ENCODE measurements around the gene PPTC7.

PPTC7 gene

GRCh38 chr12:110514363-110514762, 68.8 kb downstream of the PPTC7 start:
- H3K27ac ChIP-seq (ENCODE audit: insufficient read depth, low read depth, low read length, poor library complexity, severe bottlenecking) = no peak overlapping the region
- H3K4me3 ChIP-seq (ENCODE audit: insufficient read depth, low read depth, low read length) = no peak overlapping the region
- no peaks in the 10 kb centered on the region for H3K9me3 ChIP-seq (ENCODE audit: control insufficient read depth, low read length)
- no peaks in the 10 kb centered on the region for H3K4me1 ChIP-seq (ENCODE audit: control insufficient read depth, insufficient read depth, low read length)
- no peaks in the 10 kb centered on the region for H3K36me3 ChIP-seq (ENCODE audit: control insufficient read depth, insufficient read depth, low read length)
- H3K27me3 ChIP-seq (ENCODE audit: control insufficient read depth, insufficient read depth, low read length, poor library complexity, severe bottlenecking) = no peaks in the 10 kb centered on the region
- WGBS, 2 experiments = 76 to 78% methylated on average over 1 of the region's 1 CpG

- WGBS, 2 experiments = 80 to 90% methylated on average over 4 to 6 of the region's 6 CpGs
- Histone ChIP-seq H3K4me1 (ENCODE audit: control insufficient read depth, insufficient read depth, low read length) (no peaks in the 10 kb centered on the region), H3K4me3 (ENCODE audit: insufficient read depth, low read depth, low read length) (no peak overlapping the region), H3K36me3 (ENCODE audit: control insufficient read depth, insufficient read depth, low read length) (no peaks in the 10 kb centered on the region), H3K27me3 (ENCODE audit: control insufficient read depth, insufficient read depth, low read length, poor library complexity, severe bottlenecking) (no peaks in the 10 kb centered on the region), H3K27ac (ENCODE audit: insufficient read depth, low read depth, low read length, poor library complexity, severe bottlenecking) (no peak overlapping the region), H3K9me3 (ENCODE audit: control insufficient read depth, low read length) (no peaks in the 10 kb centered on the region)
Observed at GRCh38 chr12:110513842-110514241, 69.3 kb downstream of the PPTC7 start.

DNA sequence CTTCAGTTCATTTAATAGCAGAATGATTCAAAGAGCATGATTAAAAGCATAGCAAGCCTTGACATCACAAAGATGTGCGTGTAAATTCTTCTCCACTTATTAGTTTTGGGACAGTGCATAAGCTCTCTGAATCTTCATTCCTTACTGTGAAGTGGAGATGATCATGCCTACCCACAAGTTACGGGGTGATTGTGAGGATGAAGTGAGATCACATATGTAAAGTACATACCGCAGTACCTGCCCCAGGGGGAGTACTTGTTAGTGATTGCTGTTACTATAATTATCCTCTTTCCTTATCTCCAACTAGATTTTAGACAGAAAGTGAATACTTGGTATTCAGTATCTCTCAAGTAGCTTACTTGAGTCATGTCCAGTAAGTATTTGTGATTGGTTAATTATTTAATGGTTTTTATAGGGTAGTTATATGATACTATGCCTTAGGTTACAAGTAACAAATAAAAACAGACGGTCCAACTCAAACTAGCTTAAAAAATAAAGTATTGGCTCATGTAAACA, 75.0 kb downstream of the PPTC7 start:
- Histone ChIP-seq H3K9me3 (ENCODE audit: control insufficient read depth, low read length) (no peaks in the 10 kb centered on the region), H3K27ac (ENCODE audit: insufficient read depth, low read depth, low read length, poor library complexity, severe bottlenecking) (no peak overlapping the region), H3K4me3 (ENCODE audit: insufficient read depth, low read depth, low read length) (no peak overlapping the region), H3K4me1 (ENCODE audit: control insufficient read depth, insufficient read depth, low read length) (no peaks in the 10 kb centered on the region), H3K27me3 (ENCODE audit: control insufficient read depth, insufficient read depth, low read length, poor library complexity, severe bottlenecking) (no peaks in the 10 kb centered on the region), H3K36me3 (ENCODE audit: control insufficient read depth, insufficient read depth, low read length) (no peaks in the 10 kb centered on the region)
- WGBS, 2 experiments = 94 to 96% methylated on average over 3 to 4 of the region's 4 CpGs

DNA sequence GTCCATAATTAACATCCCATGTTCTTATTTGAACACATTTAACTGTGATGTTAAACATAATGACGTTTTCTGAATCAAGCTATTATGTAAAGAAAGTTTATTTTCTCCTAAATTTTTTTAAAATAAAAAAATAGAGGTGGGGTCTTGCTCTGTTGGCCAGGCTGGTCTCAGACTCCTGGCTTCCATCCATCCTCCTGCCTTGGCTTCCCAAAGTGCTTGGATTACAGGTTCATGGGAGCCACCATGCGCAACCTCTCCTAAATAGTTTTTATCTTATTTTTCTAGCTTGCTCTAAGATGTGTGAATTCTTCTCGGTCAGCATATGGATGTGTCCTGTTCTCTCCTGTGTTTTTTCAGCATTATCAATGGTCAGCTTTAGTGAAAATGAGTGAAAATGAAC, 77.8 kb downstream of the PPTC7 start:
- no peaks in the 10 kb centered on the region for H3K36me3 ChIP-seq (ENCODE audit: control insufficient read depth, insufficient read depth, low read length)
- no peaks in the 10 kb centered on the region for H3K9me3 ChIP-seq (ENCODE audit: control insufficient read depth, low read length)
- peaks cover 5% of the 10 kb centered on the region for H3K4me1 ChIP-seq (ENCODE audit: control insufficient read depth, insufficient read depth, low read length)
- H3K27me3 ChIP-seq (ENCODE audit: control insufficient read depth, insufficient read depth, low read length, poor library complexity, severe bottlenecking) = peaks cover 8% of the 10 kb centered on the region
- WGBS, 2 experiments = 92 to 100% methylated on average over 2 of the region's 3 CpGs
- H3K27ac ChIP-seq (ENCODE audit: insufficient read depth, low read depth, low read length, poor library complexity, severe bottlenecking) = no peak overlapping the region
- no peak overlapping the region for H3K4me3 ChIP-seq (ENCODE audit: insufficient read depth, low read depth, low read length)

- whole genome bisulfite sequencing, 2 experiments = no CpG with 5 or more reads among the region's 1 CpG
- Histone ChIP-seq H3K27ac (ENCODE audit: insufficient read depth, low read depth, low read length, poor library complexity, severe bottlenecking) (no peak overlapping the region), H3K4me1 (ENCODE audit: control insufficient read depth, insufficient read depth, low read length) (peaks cover 5% of the 10 kb centered on the region), H3K9me3 (ENCODE audit: control insufficient read depth, low read length) (no peaks in the 10 kb centered on the region), H3K36me3 (ENCODE audit: control insufficient read depth, insufficient read depth, low read length) (no peaks in the 10 kb centered on the region), H3K4me3 (ENCODE audit: insufficient read depth, low read depth, low read length) (no peak overlapping the region), H3K27me3 (ENCODE audit: control insufficient read depth, insufficient read depth, low read length, poor library complexity, severe bottlenecking) (peaks cover 8% of the 10 kb centered on the region)
Observed at GRCh38 chr12:110503432-110503831, 79.7 kb downstream of the PPTC7 start.

DNA sequence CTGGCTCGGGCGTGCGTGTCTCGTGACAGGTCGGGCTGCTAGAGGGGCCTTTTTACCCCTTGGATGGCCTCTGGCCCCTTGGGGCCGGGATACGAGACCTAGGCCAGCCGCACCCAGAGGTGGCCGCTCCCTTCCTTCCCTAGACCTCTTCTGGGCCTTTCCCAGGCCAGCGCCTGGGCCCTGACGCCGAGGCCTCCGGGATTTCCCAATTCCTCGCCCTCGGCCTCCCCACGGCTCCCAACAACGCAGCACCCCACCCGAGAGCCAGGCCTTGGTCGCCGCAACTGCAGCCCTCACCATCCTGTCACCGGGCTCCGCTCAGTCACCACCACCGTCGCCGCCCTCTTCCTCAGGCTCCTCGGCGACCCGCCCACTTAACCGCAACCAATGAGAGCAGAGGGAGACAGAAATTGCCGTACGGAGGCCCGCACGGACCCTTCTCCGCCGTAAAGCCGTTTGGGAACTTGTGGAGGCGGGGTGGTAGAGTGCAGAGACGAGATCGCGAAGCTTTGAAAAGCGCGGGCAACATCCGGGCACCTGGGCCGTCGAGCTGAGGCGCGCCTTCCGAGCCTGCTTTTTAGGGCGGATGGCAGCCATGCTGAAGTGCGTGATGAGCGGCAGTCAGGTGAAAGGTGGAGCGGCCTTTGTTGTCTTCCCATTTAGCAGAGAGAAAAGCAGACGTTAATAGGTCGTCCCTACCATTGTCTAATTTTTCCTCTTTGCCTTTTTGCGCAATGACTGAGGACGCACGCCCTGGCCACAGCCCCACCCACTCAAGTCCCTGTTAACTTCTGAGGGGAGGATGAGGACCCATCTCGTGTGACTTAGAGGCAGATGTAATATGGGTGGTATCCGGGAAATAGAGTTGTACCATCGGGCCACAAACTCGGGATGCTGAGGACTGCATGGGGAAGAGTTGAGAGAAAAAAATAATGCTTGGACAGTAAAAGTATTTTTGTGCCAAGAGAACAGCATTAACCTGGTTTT, 81.1 kb downstream of the PPTC7 start, which contains the start of the genes RAD9B and VPS29:
Gene RAD9B (plus strand): TSS at position 580 of the 987 bp plus-strand sequence. CDS start 7 bp downstream, at position 587.
Gene VPS29 (minus strand): TSS at position 360 of the 987 bp plus-strand sequence. CDS start 60 bp downstream, at position 300.
- Histone ChIP-seq H3K27ac (ENCODE audit: insufficient read depth, low read depth, low read length, poor library complexity, severe bottlenecking) (no peak within 1 kb of the TSS), H3K27me3 (ENCODE audit: control insufficient read depth, insufficient read depth, low read length, poor library complexity, severe bottlenecking) (peaks cover 8% of the 10 kb centered on the region), H3K4me3 (ENCODE audit: insufficient read depth, low read depth, low read length) (peak within 1 kb of the TSS; percentile 98), H3K9me3 (ENCODE audit: control insufficient read depth, low read length) (no peaks in the 10 kb centered on the region), H3K36me3 (ENCODE audit: control insufficient read depth, insufficient read depth, low read length) (no peaks in the 10 kb centered on the region), H3K4me1 (ENCODE audit: control insufficient read depth, insufficient read depth, low read length) (peaks cover 5% of the 10 kb centered on the region)
- whole genome bisulfite sequencing, 2 experiments = 15 to 16% methylated on average over 61 of the region's 61 CpGs

- H3K27ac ChIP-seq (ENCODE audit: insufficient read depth, low read depth, low read length, poor library complexity, severe bottlenecking) = no peak overlapping the region
Observed at GRCh38 chr12:110501399-110501751, 81.7 kb downstream of the PPTC7 start.

DNA sequence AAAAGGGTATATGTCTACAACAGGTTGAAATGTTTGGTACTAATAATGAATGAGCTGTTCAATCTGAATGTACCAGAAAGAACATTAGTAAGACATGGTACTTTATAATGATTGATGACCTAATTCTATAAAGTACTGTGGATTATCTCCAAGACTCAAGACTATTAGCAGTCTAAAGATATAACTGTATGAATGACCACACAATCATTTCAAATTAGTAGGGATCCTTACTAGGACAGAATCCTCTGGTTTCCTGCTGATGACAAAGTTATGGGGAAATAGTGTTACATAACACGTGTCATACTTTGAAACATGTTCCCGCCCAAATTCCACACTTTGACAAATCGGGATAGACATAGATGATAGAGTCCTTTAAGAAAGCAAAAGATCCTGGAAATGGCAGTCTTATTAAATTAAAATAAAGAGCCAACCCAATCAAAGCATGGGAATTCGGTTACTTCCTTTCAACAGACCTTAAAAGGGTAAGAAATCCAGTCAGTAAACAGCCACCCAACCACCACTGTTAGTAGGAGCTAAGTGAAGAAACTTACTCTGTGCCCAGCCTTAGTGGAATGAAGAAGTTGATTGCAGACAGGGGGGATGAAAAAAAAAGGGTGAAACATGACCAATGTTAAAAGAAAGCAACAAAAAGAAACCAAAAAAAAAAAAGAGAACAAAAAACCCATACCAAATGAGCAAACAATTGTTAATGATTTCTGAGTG, 84.0 kb downstream of the PPTC7 start:
- Histone ChIP-seq H3K4me1 (ENCODE audit: control insufficient read depth, insufficient read depth, low read length) (peaks cover 5% of the 10 kb centered on the region), H3K9me3 (ENCODE audit: control insufficient read depth, low read length) (no peaks in the 10 kb centered on the region), H3K4me3 (ENCODE audit: insufficient read depth, low read depth, low read length) (no peak overlapping the region), H3K27me3 (ENCODE audit: control insufficient read depth, insufficient read depth, low read length, poor library complexity, severe bottlenecking) (peaks cover 8% of the 10 kb centered on the region), H3K36me3 (ENCODE audit: control insufficient read depth, insufficient read depth, low read length) (peaks cover 4% of the 10 kb centered on the region), H3K27ac (ENCODE audit: insufficient read depth, low read depth, low read length, poor library complexity, severe bottlenecking) (no peak overlapping the region)
- 87 to 99% methylated on average over 4 of the region's 4 CpGs for WGBS, 2 experiments

More at GRCh38 chr12:110501399-110501751, 81.7 kb downstream of the PPTC7 start:
- WGBS, 2 experiments = 1 to 2% methylated on average over 17 of the region's 17 CpGs
- Histone ChIP-seq H3K4me1 (ENCODE audit: control insufficient read depth, insufficient read depth, low read length) (peaks cover 5% of the 10 kb centered on the region), H3K36me3 (ENCODE audit: control insufficient read depth, insufficient read depth, low read length) (no peaks in the 10 kb centered on the region), H3K27me3 (ENCODE audit: control insufficient read depth, insufficient read depth, low read length, poor library complexity, severe bottlenecking) (peaks cover 8% of the 10 kb centered on the region), H3K9me3 (ENCODE audit: control insufficient read depth, low read length) (no peaks in the 10 kb centered on the region), H3K4me3 (ENCODE audit: insufficient read depth, low read depth, low read length) (peak overlapping the region; percentile 98)
